Measurements from ENCODE around the gene PLOD2. TPM values are rescaled to one million over a fixed set of nuclear protein-coding genes. Genes with fewer than 3 reads are reported as not detected.

Gene PLOD2
- total and polyA plus RNA-seq, 12 donors = 12.5 to 44.6 (median 16.8) TPM

GRCh38 chr3:146026547-146026946, 134.4 kb downstream of the PLOD2 start:
- Histone ChIP-seq H3K4me1 (no peaks in the 10 kb centered on the region), H3K9me3 (peaks cover 0 to 17% (median 3%) of the 10 kb centered on the region in 11 donors), H3K36me3 (no peaks in the 10 kb centered on the region), H3K27ac (no peak overlapping the region), H3K27me3 (no peaks in the 10 kb centered on the region), H3K4me3 (no peak overlapping the region)
- intact Hi-C loops (cut with DNase I) = no loop called here
- WGBS, 2 donors = 51 to 53% methylated on average over 1 of the region's 1 CpG
- no peak for DNase-seq
- no peak for TF ChIP-seq CTCF (IDR thresholded peaks at IDR 0.05)
- no peak for ATAC-seq

GRCh38 chr3:146024260-146024659, 136.7 kb downstream of the PLOD2 start:
- 68 to 79% methylated on average over 1 of the region's 1 CpG for WGBS, 2 donors
- H3K9me3 ChIP-seq = peaks cover 0 to 6% (median 0%) of the 10 kb centered on the region in 11 donors
- no peak for TF ChIP-seq CTCF (IDR thresholded peaks at IDR 0.05)
- H3K27ac ChIP-seq = no peak overlapping the region
- DNase-seq = no peak
- ATAC-seq = no peak
- H3K27me3 ChIP-seq = no peaks in the 10 kb centered on the region
- H3K4me3 ChIP-seq = no peak overlapping the region
- H3K36me3 ChIP-seq = no peaks in the 10 kb centered on the region
- intact Hi-C loops (cut with DNase I) = no loop called here
- H3K4me1 ChIP-seq = no peaks in the 10 kb centered on the region

DNA sequence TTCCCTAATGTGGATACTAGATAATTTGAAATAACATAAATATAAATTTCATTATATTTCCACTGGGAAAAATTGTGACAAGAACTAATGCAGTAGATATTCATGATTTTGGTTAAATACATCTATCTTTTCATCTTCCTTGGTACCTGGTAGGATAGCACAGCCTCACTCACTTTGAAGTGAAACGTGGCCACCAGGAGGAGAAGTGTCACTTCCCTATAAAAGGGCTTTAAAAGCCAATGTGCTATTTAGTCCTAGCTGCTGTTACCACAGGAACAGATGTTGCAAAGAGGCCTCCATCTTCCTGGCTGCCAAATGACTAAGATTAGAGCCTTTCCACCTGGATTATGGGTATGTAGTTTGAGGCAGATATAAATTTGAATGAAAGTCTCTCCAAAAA, 140.0 kb downstream of the PLOD2 start:
- no peak overlapping the region for H3K27ac ChIP-seq
- H3K4me3 ChIP-seq = no peak overlapping the region
- peaks cover 0 to 2% (median 0%) of the 10 kb centered on the region in 11 donors for H3K9me3 ChIP-seq
- DNase-seq (no peak), ATAC-seq (no peak)
- H3K4me1 ChIP-seq = no peaks in the 10 kb centered on the region
- 66 to 68% methylated on average over 1 of the region's 1 CpG for WGBS, 2 donors
- TF ChIP-seq CTCF (IDR thresholded peaks at IDR 0.05) = no peak
- intact Hi-C loops (cut with DNase I) = no loop called here
- H3K27me3 ChIP-seq = no peaks in the 10 kb centered on the region
- no peaks in the 10 kb centered on the region for H3K36me3 ChIP-seq

DNA sequence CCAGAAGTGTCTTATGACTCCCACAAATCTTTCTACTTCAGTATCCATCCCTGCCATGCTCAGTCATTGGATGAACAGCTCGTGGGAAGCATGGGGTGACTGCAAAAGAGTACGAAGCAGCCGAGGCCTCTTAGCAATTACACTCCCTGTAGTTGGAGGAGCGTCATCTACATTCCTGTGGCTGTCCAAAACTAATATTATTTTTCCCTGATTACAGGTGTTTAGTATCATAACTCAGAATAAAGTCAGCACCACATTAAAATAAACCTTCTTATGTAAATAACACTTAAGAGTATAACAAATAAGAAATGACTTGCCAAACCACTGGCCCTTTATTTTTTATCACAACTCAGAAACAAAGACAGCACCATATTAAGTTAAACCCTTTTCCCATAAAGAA, 141.5 kb downstream of the PLOD2 start:
- Histone ChIP-seq H3K4me3 (no peak overlapping the region), H3K27me3 (no peaks in the 10 kb centered on the region), H3K9me3 (peaks cover 0 to 2% (median 0%) of the 10 kb centered on the region in 11 donors), H3K27ac (no peak overlapping the region), H3K4me1 (no peaks in the 10 kb centered on the region), H3K36me3 (no peaks in the 10 kb centered on the region)
- intact Hi-C loops (cut with DNase I) = no loop called here
- DNase-seq (no peak), ATAC-seq (no peak)
- no peak for TF ChIP-seq CTCF (IDR thresholded peaks at IDR 0.05)
- WGBS, 2 donors = 71 to 73% methylated on average over 4 of the region's 4 CpGs

Other genes with a start within 250 kb of the PLOD2 start
- gene PLSCR4, start 89.9 kb upstream of the PLOD2 start, total RNA-seq = 10 to 100 TPM in 6 of 10 donors, 1 to 10 TPM in 4; 8.1 to 16.4 (median 12.0) TPM
- 1 to 10 TPM; 4.6 to 9.5 TPM for gene PLSCR4, start 89.9 kb upstream of the PLOD2 start, polyA plus RNA-seq